IMR-90 (cell line): ENCODE data around the gene TMOD1. TPM values are rescaled to one million over a fixed set of nuclear protein-coding genes. Genes with fewer than 3 reads are reported as not detected.

Source experiments
- ATAC-seq: fragments of 200-7000 bp; cut with Tn5 transposase; 2 replicates; pipeline ENCODE4 v1.9.1; 2020; ENCODE audit warnings: low read depth, mild to moderate bottlenecking, moderate library complexity
- BruUV-seq: library from RNA; stranded (reverse); fragments of 400-500 nt; replicated peaks from 2 replicates; lab custom pipeline; 2021; lab: Mats Ljungman, UMichigan
- CTCF ChIA-PET: fragments of 300-600 bp; formaldehyde crosslinking; extraction: SDS; loops from one replicate; lab custom pipeline; 2021; ENCODE audit warnings: antibody characterized with exemption; lab: Yijun Ruan, JAX
- POLR2A ChIA-PET: fragments of 300-600 bp; sonication (Branson Sonifier 250); formaldehyde crosslinking; loops from one replicate; lab custom pipeline; 2022; ENCODE audit warnings: antibody characterized with exemption; ENCODE audit not compliant: unreplicated experiment; lab: Charles Lee
- DNase-seq: peaks from one replicate; pipeline ENCODE4 v3.0.0; 2013
- H2AFZ ChIP-seq: replicated peaks from 2 replicates; pipeline ENCODE3; 2013; ENCODE audit warnings: low read length, mild to moderate bottlenecking; ENCODE audit not compliant: poor library complexity
- H2AK5ac ChIP-seq: 2 replicates; pipeline ENCODE4 v1.6.1; 2013; ENCODE audit warnings: low read depth, low read length, inconsistent platforms
- H2AK9ac ChIP-seq: replicated peaks from 2 replicates; pipeline ENCODE3; 2013; ENCODE audit warnings: mild to moderate bottlenecking, low read depth, low read length, moderate library complexity; ENCODE audit not compliant: poor library complexity
- H2BK120ac ChIP-seq: 2 replicates; pipeline ENCODE4 v1.6.1; 2013; ENCODE audit warnings: low read depth, low read length, inconsistent platforms
- H2BK15ac ChIP-seq: 3 replicates; pipeline ENCODE4 v1.6.1; 2013; ENCODE audit warnings: low read depth, low read length, inconsistent platforms
- H2BK20ac ChIP-seq: 2 replicates; pipeline ENCODE4 v1.6.1; 2013; ENCODE audit warnings: low read depth, mild to moderate bottlenecking, inconsistent platforms, low read length, moderate library complexity
- H2BK5ac ChIP-seq: 2 replicates; pipeline ENCODE4 v1.6.1; 2013; ENCODE audit warnings: mild to moderate bottlenecking, low read depth, low read length, inconsistent platforms; ENCODE audit not compliant: poor library complexity, severe bottlenecking
- H3K14ac ChIP-seq: replicated peaks from 2 replicates; pipeline ENCODE4 v1.6.1; 2013; ENCODE audit warnings: low read depth, low read length, inconsistent platforms
- H3K18ac ChIP-seq: 2 replicates; pipeline ENCODE4 v1.6.1; 2013; ENCODE audit warnings: low read depth, low read length, control low read depth
- H3K23ac ChIP-seq: 2 replicates; pipeline ENCODE4 v1.6.1; 2013; ENCODE audit warnings: low read depth, low read length, inconsistent platforms
- H3K27ac ChIP-seq: 2 replicates; pipeline ENCODE4 v1.5.1; 2013; ENCODE audit warnings: mild to moderate bottlenecking, control low read depth, low read length; ENCODE audit not compliant: insufficient read depth
- H3K27me3 ChIP-seq: 2 replicates; pipeline ENCODE4 v1.6.1; 2013; ENCODE audit warnings: low read length; ENCODE audit not compliant: control insufficient read depth, insufficient read depth
- H3K36me3 ChIP-seq: 2 replicates; pipeline ENCODE4 v1.6.1; 2013; ENCODE audit warnings: low read length, mixed read lengths; ENCODE audit not compliant: control insufficient read depth, insufficient read depth
- H3K4ac ChIP-seq: 2 replicates; pipeline ENCODE4 v1.6.1; 2013; ENCODE audit warnings: low read depth, low read length, inconsistent platforms
- H3K4me1 ChIP-seq: 2 replicates; pipeline ENCODE4 v1.6.1; 2013; ENCODE audit warnings: low read length, mixed read lengths; ENCODE audit not compliant: control insufficient read depth, insufficient read depth
- H3K4me2 ChIP-seq: 2 replicates; pipeline ENCODE4 v1.6.1; 2013; ENCODE audit warnings: low read depth, mild to moderate bottlenecking, control low read depth, low read length, moderate library complexity
- H3K4me3 ChIP-seq: 2 replicates; pipeline ENCODE4 v1.5.1; 2013; ENCODE audit warnings: low read depth, mild to moderate bottlenecking, control low read depth, low read length, moderate library complexity; ENCODE audit not compliant: insufficient read depth
- H3K56ac ChIP-seq: 2 replicates; pipeline ENCODE4 v1.6.1; 2013; ENCODE audit warnings: low read length, inconsistent platforms; ENCODE audit not compliant: insufficient read depth; ENCODE audit errors: extremely low read depth
- H3K79me1 ChIP-seq, 2 experiments: 2 replicates each; pipeline ENCODE4 v1.6.1; 2013; ENCODE audit warnings: low read length in 2 of 2, inconsistent platforms in 1 of 2, low read depth in 1 of 2
- H3K9ac ChIP-seq: 2 replicates; pipeline ENCODE4 v1.6.1; 2013; ENCODE audit warnings: low read depth, low read length, control low read depth
- H3K9me1 ChIP-seq: 2 replicates; pipeline ENCODE4 v1.6.1; 2013; ENCODE audit warnings: low read length, inconsistent platforms; ENCODE audit not compliant: insufficient read depth
- H3K9me3 ChIP-seq: 2 replicates; pipeline ENCODE4 v1.6.1; 2013; ENCODE audit warnings: low read length; ENCODE audit not compliant: control insufficient read depth, insufficient read depth
- H4K20me1 ChIP-seq: 2 replicates; pipeline ENCODE4 v1.6.1; 2013; ENCODE audit warnings: low read length, inconsistent platforms; ENCODE audit not compliant: insufficient read depth
- H4K5ac ChIP-seq: 2 replicates; pipeline ENCODE4 v1.6.1; 2013; ENCODE audit warnings: mild to moderate bottlenecking, low read depth, low read length, control low read depth
- H4K8ac ChIP-seq, 2 experiments: 2 replicates each; pipeline ENCODE4 v1.6.1; 2013; ENCODE audit warnings: low read depth in 2 of 2, low read length in 2 of 2, control low read depth in 1 of 2, inconsistent platforms in 1 of 2
- H4K91ac ChIP-seq: 2 replicates; pipeline ENCODE4 v1.6.1; 2013; ENCODE audit warnings: low read depth, low read length, inconsistent platforms; ENCODE audit not compliant: insufficient read depth
- CEBPB ChIP-seq: IDR thresholded peaks from 2 replicates; pipeline ENCODE4 v1.6.1; 2012; ENCODE audit warnings: low read depth, low read length, improper control_type of control experiment
- CHD1 ChIP-seq: IDR thresholded peaks from 2 replicates; pipeline ENCODE4 v1.6.1; 2012; ENCODE audit warnings: low read depth, low read length, improper control_type of control experiment
- CTCF ChIP-seq: conservative IDR thresholded peaks from 2 replicates; pipeline ENCODE4 v1.5.1; 2012; ENCODE audit warnings: mild to moderate bottlenecking, low read depth, low read length, improper control_type of control experiment
- ELK1 ChIP-seq: fragments of 150-350 bp; IDR thresholded peaks from 2 replicates; pipeline ENCODE4 v1.6.1; 2016; ENCODE audit warnings: low read depth, mild to moderate bottlenecking, low read length, moderate library complexity, borderline replicate concordance
- FOS ChIP-seq: fragments of 150-350 bp; IDR thresholded peaks from 2 replicates; pipeline ENCODE4 v1.6.1; 2016; ENCODE audit warnings: low read depth, low read length
- MAFK ChIP-seq: IDR thresholded peaks from 2 replicates; pipeline ENCODE4 v1.6.1; 2012; ENCODE audit warnings: low read depth, low read length, improper control_type of control experiment
- MAZ ChIP-seq: IDR thresholded peaks from 2 replicates; pipeline ENCODE4 v1.6.1; 2012; ENCODE audit warnings: low read depth, mild to moderate bottlenecking, low read length, improper control_type of control experiment, moderate library complexity, borderline replicate concordance
- NFE2L2 ChIP-seq: fragments of 150-350 bp; IDR thresholded peaks from 2 replicates; pipeline ENCODE4 v1.6.1; 2016; ENCODE audit warnings: low read depth, mild to moderate bottlenecking, low read length
- POLR2A ChIP-seq: IDR thresholded peaks from 2 replicates; pipeline ENCODE4 v1.6.1; 2012; ENCODE audit warnings: mild to moderate bottlenecking, low read depth, low read length
- RAD21 ChIP-seq: IDR thresholded peaks from 2 replicates; pipeline ENCODE4 v1.6.1; 2012; ENCODE audit warnings: low read length, improper control_type of control experiment
- RCOR1 ChIP-seq: IDR thresholded peaks from 2 replicates; pipeline ENCODE4 v1.6.1; 2012; ENCODE audit warnings: mild to moderate bottlenecking, low read length, improper control_type of control experiment; ENCODE audit not compliant: insufficient replicate concordance
- RFX5 ChIP-seq: IDR thresholded peaks from 2 replicates; pipeline ENCODE4 v1.8.0; 2012; ENCODE audit warnings: low read depth, mild to moderate bottlenecking, low read length, moderate library complexity
- USF2 ChIP-seq: fragments of 150-350 bp; IDR thresholded peaks from 2 replicates; pipeline ENCODE4 v1.6.1; 2017; ENCODE audit warnings: mild to moderate bottlenecking, antibody characterized with exemption, low read length, low read depth
- WGBS, 2 experiments: methylation state at CpG; one replicate each; pipeline versions ENCODE4 v1.1.5 to v1.1.7; 2013; ENCODE audit warnings: missing lambda C conversion rate in 2 of 2; ENCODE audit not compliant: insufficient read length in 1 of 2; ENCODE audit errors: extremely low coverage in 2 of 2; 5-methylcytosine and 5-hydroxymethylcytosine counted together
- dilution Hi-C: fragments of 300-500 bp; cut with HindIII; formaldehyde crosslinking; loops from one replicate; pipeline ENCODE4 v1.14.3; 2018; ENCODE audit warnings: low sequenced_read_pairs; ENCODE audit not compliant: unreplicated experiment
- in situ Hi-C: fragments of 300-500 bp; cut with MboI; formaldehyde crosslinking; loops from 3 replicates; pipeline ENCODE4 v1.14.3; 2019; ENCODE audit warnings: low sequenced_read_pairs, inconsistent platforms, mixed read lengths
- intact Hi-C: fragments of 100-400 bp; cut with micrococcal nuclease; formaldehyde crosslinking; loops from 2 replicates; pipeline ENCODE4 v1.10.0; 2022
- polyA plus RNA-seq, 3 experiments: library from polyadenylated mRNA; depleted of rRNA; stranded (reverse); fragments of >200 nt; gene quantifications; 2 replicates each; pipeline ENCODE4 v1.2.3, GENCODE V29; 2012; ENCODE audit warnings: low replicate concordance in 1 of 3
- total RNA-seq: library from RNA; depleted of rRNA; stranded (reverse); fragments of >200 nt; gene quantifications from 2 replicates; pipeline ENCODE4 v1.2.3, GENCODE V29; 2012

The TMOD1 gene
- total and polyA plus RNA-seq, 2 of the 4 experiments (the other 2 are of a cell fraction), result 0.18 to 0.38 TPM

- peak overlapping the region in 1 of 2 experiments; percentile 31; a peak in 2 of 4 replicates for H4K8ac ChIP-seq
- H2BK5ac ChIP-seq, result peak overlapping the region; percentile 89
- POLR2A ChIA-PET, result no interaction called here
- H4K91ac ChIP-seq, result peak overlapping the region; percentile 53; the same call in 1 of the 2 replicates
- H2BK20ac ChIP-seq, result peak overlapping the region; percentile 59; the same call in 1 of the 2 replicates
- WGBS, 2 experiments, result no CpG with 5 or more reads among the region's 5 CpGs
- peak overlapping the region; percentile 52 for H3K4ac ChIP-seq
- DNase-seq (peak; percentile 62), ATAC-seq (peak; percentile 74)
- no peak overlapping the region for H3K9ac ChIP-seq
- H3K23ac ChIP-seq, result no peak overlapping the region; the same call in 1 of the 2 replicates
- H2BK15ac ChIP-seq, result 0 out of 3 replicates have a peak overlapping the region, but pooled peaks have one; percentile 10
- no peaks in the 10 kb centered on the region; the same call in 1 of the 2 replicates for H4K20me1 ChIP-seq
- no peak overlapping the region for H3K4me3 ChIP-seq
- CTCF ChIA-PET, result interaction anchor here (0.9 to 2.4 kb wide), 6 partner anchors 27 to 141 kb away, joined by 3 to 21 read pairs (median 4); partner anchors contain the start of gene TMOD1
- no peak overlapping the region; the same call in 1 of the 2 replicates for H2AK5ac ChIP-seq
- H2AK9ac ChIP-seq, result no peak overlapping the region
- H3K36me3 ChIP-seq, result no peaks in the 10 kb centered on the region; the same call in 1 of the 2 replicates
- in situ Hi-C loops, result no loop called here
- no peak overlapping the region for H2AFZ ChIP-seq
- peak overlapping the region; percentile 59 for H2BK120ac ChIP-seq
- no TSS peak for BruUV-seq
- TF ChIP-seq USF2 (no peak), MAFK (peak; percentile 94), CHD1 (no peak), FOS (0 out of 2 replicates have a peak, but pooled peaks have one; percentile 13), RCOR1 (no peak), POLR2A (no peak), RAD21 (no peak), MAZ (no peak), RFX5 (no peak), ELK1 (no peak), CTCF (no peak), CEBPB (no peak), NFE2L2 (no peak)
- no peaks in the 10 kb centered on the region for H3K79me1 ChIP-seq
- peak overlapping the region; percentile 76 for H4K5ac ChIP-seq
- intact Hi-C loops, result no loop called here
- dilution Hi-C loops, result no loop called here
- H3K14ac ChIP-seq, result no peak overlapping the region; the same call in 1 of the 2 replicates
- H3K9me1 ChIP-seq, result no peaks in the 10 kb centered on the region
- peak overlapping the region; percentile 88 for H3K18ac ChIP-seq
- H3K27ac ChIP-seq, result peak overlapping the region; percentile 66; the same call in 1 of the 2 replicates
- H3K9me3 ChIP-seq, result no peaks in the 10 kb centered on the region
- peak overlapping the region; percentile 78; the same call in 1 of the 2 replicates for H3K4me2 ChIP-seq
- H3K56ac ChIP-seq, result no peak overlapping the region
- H3K4me1 ChIP-seq, result peaks cover 15% of the 10 kb centered on the region
- H3K27me3 ChIP-seq, result no peaks in the 10 kb centered on the region
Measured at GRCh38 chr9:97474372-97474925, 27.0 kb upstream of the TMOD1 start.
